ENCODE measurements around the gene DNAI1.
"Not testable (repeated sequence)": the region's sequence is repeated elsewhere in the genome, so short reads cannot be mapped to it uniquely, and the experiment has no call there.

DNAI1 gene

GRCh38 chr9:34522971-34523797, 64.6 kb downstream of the DNAI1 start, which contains the start of gene ENHO:
Gene ENHO (minus strand): TSS chr9:34522990. CDS start chr9:34521695, 1,295 bp downstream.
- in situ Hi-C loops (cut with MboI; ENCODE audit: low pct_unique_long_range_greater_than_20kb, low sequenced_read_pairs, unreplicated experiment): no loop called here
- TF ChIP-seq CTCF (IDR thresholded peaks at IDR 0.05; ENCODE audit: extremely low read depth, insufficient read depth, missing control alignments): no peak
- DNase-seq (ENCODE audit: low spot score): peak; percentile 97

GRCh38 chr9:34524349-34524748, 65.7 kb downstream of the DNAI1 start:
- in situ Hi-C loops (cut with MboI; ENCODE audit: low pct_unique_long_range_greater_than_20kb, low sequenced_read_pairs, unreplicated experiment): no loop called here
- no peak for TF ChIP-seq CTCF (IDR thresholded peaks at IDR 0.05; ENCODE audit: extremely low read depth, insufficient read depth, missing control alignments)
- DNase-seq (ENCODE audit: low spot score): no peak

GRCh38 chr9:34526026-34526425, 67.4 kb downstream of the DNAI1 start:
- TF ChIP-seq CTCF (IDR thresholded peaks at IDR 0.05; ENCODE audit: extremely low read depth, insufficient read depth, missing control alignments): no peak
- in situ Hi-C loops (cut with MboI; ENCODE audit: low pct_unique_long_range_greater_than_20kb, low sequenced_read_pairs, unreplicated experiment): no loop called here
- no peak for DNase-seq (ENCODE audit: low spot score)

GRCh38 chr9:34532041-34532440, 73.4 kb downstream of the DNAI1 start:
- in situ Hi-C loops (cut with MboI; ENCODE audit: low pct_unique_long_range_greater_than_20kb, low sequenced_read_pairs, unreplicated experiment); DNase-seq (ENCODE audit: low spot score): not testable (repeated sequence)

GRCh38 chr9:34536685-34537084, 78.1 kb downstream of the DNAI1 start:
- TF ChIP-seq CTCF (IDR thresholded peaks at IDR 0.05; ENCODE audit: extremely low read depth, insufficient read depth, missing control alignments): no peak
- no peak for DNase-seq (ENCODE audit: low spot score)
- in situ Hi-C loops (cut with MboI; ENCODE audit: low pct_unique_long_range_greater_than_20kb, low sequenced_read_pairs, unreplicated experiment): no loop called here

- TF ChIP-seq CTCF (IDR thresholded peaks at IDR 0.05; ENCODE audit: extremely low read depth, insufficient read depth, missing control alignments): no peak
- DNase-seq (ENCODE audit: low spot score): no peak
- in situ Hi-C loops (cut with MboI; ENCODE audit: low pct_unique_long_range_greater_than_20kb, low sequenced_read_pairs, unreplicated experiment): no loop called here
Observed at GRCh38 chr9:34540827-34541226, 82.2 kb downstream of the DNAI1 start.

- DNase-seq (ENCODE audit: low spot score): no peak
- in situ Hi-C loops (cut with MboI; ENCODE audit: low pct_unique_long_range_greater_than_20kb, low sequenced_read_pairs, unreplicated experiment): no loop called here
- no peak for TF ChIP-seq CTCF (IDR thresholded peaks at IDR 0.05; ENCODE audit: extremely low read depth, insufficient read depth, missing control alignments)
Observed at GRCh38 chr9:34541540-34541939, 82.9 kb downstream of the DNAI1 start.
